GM21381 (cell line): ENCODE results near the gene GIPC2.

Experiments
- ATAC-seq: cut with Tn5 transposase; IDR thresholded peaks from one replicate; pipeline ENCODE4 v1.9.1; 2021; ENCODE audit warnings: mild to moderate bottlenecking, moderate library complexity; ENCODE audit not compliant: unreplicated experiment

GIPC2 gene

DNA sequence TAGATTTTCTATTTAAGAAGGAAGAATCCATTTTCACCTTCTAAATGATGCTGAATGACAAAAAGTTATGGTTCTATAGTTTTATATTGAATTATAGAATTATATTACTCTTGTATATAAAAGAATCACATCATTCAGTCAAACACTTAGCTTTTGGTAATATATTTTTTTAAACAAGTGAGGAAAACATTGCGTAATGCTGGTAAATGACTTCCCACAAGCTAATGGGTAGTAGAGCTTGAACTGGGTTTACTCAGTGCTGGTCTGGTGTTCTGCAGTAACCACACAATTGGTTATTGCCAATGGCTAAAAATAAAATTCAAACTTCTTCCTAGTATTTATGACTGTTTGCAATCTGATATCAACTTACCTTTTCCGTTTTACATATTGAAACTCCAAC is 10.6 kb upstream of the GIPC2 start:
- ATAC-seq = no peak

DNA sequence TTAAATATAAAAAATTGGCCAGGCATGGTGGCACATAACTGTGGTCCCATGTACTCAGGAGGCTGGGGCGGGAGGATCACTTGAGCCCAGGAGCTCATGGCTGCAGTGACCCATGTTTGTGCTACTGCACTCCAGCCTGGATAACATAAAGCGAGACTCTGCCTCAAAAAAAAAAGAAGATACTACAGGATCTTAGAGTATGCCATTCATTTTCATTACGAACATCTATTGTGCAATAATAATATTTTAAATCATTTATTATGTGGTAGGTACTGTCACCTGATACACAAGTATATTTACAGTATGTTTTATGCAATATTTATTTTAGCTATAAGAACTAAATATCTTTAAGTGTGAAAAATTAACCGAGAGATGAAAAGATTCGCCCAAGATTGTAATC is 9.3 kb upstream of the GIPC2 start:
- ATAC-seq = no peak

DNA sequence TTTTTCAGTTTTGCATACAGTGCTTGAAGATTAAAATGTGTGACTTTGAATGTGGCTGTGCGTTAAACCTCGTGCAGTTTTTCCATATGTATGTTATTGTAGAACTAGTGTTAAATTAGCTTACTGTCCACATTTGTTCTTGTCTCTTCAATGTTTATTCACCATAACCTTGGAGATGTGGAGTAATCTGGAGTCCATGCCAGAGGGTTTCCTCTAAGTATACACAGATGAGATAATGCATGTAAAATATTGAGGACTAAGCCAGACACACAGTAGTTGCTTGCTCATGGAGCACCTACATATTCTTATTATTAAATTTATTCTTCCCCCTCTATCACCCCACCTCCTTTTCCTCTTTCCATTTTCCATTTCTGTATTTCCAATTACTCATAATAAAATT is 7.7 kb upstream of the GIPC2 start:
- ATAC-seq = no peak

DNA sequence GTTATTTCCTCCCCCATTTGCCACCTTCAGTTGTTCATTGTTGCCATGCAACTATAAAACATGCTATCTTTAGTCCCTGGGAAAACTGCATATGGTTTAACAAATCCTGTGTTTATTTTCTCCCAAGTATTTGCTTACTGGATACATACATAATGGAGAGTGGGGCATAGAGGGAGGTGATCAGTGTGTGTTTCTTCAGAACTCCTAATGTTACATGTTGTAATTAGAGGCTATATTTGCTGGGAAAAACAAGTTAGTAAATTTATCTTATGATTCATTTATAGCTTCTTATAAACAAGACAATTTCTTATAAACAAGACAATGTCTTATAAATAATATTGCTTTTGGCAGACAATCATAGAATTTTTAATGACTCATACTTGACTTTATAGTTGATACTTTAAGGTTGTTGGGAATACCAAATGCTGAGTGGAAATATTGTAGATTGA is 7.3 kb upstream of the GIPC2 start:
- ATAC-seq = no peak

DNA sequence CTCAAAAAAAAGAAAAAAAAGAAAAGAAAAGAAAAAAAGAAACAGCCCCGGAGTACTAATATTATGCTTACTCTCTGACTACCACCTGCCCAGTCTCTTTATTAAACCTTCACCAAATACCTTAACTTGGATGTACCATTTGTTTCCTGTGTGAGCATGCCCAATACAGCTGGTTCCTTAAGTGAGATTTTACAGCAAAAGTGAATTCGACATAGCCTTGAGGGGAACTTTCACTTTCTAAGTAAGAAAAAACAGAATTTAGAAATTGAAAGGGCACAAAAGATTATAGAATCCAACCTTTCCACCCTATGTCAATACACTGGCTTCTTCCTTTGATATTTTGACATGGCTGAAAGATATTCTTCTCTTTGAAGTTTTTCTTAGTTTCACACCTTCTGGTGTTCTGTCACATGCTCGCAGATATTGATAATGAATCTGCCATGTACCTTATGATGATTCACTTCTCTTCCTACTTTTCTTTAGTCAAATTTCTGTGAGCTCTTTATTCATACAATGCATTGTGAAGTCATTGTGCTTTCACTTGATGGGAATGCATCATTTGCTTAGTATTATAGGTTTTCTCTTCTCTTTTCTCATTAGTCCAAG is 5.2 kb upstream of the GIPC2 start:
- no peak for ATAC-seq

DNA sequence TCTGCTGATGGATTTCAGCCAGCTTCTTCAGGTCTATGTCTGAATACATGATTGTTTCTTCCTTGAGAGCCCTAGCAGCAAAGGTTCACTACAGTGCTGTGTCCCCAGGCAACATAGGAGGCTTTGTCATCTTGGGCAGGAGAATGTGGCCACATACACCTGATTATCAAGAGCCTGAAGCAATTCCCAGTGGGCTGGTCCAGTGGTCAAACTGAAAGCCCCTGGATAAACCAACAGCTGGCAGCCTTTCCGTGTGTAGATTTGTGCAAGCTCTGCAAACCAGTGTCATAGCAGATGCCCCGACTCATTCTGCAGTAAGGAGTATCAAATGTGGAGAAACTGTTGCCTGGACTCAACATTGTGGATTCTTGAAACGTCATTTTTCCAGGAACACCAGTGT is 2.3 kb upstream of the GIPC2 start:
- no peak for ATAC-seq

DNA sequence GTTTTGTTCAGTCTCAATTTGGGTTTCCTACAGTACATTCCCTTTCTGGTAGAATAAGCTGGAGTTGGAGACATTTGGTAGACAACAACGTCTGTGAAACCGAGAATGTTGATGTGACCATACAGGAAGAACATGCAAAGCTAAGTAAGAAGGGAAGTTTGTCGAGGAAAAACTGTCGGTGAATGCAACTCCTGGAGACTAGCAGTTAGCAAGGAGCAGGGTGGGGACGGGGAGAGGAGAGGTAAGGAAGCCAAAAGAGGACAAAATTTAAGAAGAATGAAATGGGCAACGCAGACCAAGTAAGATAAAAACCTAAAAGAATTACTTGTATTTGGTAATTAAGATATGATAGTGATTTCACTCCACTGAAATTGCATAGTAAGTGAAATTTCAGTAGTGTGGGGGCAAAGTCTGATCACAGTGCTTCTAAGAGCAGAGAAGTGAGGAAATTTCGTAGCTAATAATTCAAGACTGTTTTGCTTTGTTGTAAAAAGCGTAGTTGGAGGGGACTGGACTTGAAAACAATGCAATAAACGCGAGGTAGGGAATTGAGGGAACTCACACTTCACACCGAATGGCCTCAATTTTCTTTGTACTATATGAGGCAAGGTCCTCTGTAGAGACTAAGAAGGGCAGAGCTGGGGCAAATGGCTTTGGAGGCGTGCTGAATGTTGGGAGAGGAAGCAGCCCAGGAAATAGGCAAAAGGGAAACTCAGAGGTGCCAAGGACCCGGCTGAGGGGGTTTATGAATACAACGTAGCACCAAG is 787 bp upstream of the GIPC2 start:
- no peak for ATAC-seq

DNA sequence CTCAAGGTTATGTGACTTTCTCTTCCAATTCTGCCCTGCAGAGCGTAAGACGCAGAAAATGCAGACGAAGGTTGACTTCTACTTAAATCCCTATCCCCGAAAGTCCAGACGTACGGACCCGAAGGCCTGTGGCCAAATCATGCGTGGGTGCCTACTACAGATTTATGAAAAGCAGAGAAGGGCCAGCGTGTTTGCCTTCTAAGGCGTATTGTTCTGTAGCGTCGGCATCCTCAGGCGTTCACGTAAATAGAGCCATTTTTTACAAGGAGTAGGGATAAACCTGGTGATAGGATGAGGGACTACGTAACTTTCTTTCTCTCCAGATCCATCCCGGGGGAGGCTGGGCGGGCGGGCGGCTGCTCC is 222 bp upstream of the GIPC2 start:
- ATAC-seq = no peak

DNA sequence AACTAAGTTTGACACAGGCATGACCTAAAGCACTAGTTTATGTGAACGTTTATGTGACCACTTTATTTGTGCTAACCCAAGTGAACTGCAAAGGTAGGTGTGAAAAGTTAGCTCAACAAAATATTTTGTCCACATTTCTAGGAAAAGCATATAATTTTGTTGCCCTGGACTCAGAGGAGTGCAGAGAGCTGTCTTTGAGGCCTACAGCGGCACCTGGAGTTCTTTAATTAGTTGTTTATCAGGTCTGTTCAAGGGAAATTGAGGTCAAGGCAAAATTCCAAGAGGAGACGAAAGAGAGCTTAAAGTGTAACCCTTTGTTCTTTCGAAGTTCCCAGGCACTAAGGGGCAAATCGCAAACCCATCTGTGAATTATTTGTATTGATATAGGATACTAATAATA is 1.3 kb downstream of the GIPC2 start:
- ATAC-seq = no peak

DNA sequence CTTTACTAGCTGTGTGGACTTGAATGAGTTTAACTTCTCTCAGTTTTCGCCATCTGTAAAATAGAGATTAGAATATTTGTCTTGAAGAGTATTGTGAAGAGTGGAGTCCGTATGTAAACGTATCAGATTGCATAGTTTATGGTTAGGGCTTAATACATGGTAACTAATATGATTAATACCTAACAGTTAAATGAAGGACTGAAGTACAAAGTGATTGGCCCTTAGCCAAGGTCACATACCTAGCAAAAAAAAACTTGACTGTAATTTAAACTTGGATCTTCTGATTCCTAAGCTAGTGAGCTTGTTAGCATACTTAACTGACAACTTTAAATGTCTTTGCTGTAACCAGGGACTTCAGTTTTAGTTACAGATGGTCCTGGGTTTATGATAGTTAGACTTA is 1.9 kb downstream of the GIPC2 start:
- ATAC-seq = no peak

DNA sequence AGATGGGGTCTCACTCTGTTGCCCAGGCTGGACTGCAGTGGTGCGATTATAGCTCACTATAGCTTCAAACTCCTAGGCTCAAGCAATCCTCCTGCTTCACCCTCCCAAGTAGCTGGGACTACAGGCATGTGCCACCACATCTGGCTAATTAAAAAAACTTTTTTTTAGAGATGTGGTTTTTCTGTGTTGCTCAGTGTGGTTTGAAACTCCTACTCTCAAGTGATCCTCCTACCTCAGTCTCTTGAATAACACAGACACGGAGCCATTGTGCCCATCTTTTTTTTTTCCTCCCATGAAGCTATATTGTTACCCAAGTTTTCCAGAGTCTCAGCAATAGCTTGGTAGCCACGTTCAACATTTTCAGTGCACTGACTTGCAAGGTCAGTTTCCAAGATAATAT is 2.7 kb downstream of the GIPC2 start:
- no peak for ATAC-seq

DNA sequence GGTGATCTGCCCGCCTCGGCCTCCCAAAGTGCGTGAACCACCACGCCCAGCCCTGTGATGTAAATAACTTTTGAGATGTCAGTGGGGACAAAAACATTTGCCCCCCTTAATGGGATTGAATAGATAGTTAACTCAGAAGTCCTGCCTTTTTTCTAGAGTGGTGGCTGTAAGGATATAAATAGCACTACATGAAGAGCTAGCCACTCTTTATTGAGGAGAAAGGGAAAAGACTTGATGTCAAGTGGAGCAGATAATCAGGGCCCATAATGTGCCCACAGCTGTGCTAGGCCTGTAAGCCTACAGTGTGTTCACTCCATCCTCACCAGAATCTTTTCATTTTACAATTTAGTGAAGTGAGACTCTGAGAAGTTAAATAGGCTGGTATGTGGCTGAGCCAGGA is 3.6 kb downstream of the GIPC2 start:
- ATAC-seq = no peak

DNA sequence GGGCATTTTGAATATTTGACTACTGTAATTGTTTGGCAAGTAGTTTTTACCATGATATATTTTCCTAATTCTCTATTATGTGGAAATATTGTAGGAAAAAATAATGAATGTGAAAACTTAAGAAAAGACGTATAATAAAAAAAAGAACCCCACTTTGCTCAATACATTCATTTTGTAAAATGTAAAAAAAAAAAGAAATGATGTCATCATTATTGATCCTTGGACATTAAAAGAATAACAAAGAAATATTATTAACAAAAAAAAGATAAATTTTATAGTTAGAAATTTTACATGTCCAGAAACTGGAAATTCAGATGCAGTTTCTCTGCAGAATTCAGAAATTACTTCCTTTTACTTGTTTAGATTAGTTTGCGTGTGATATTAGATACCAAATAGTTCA is 5.2 kb downstream of the GIPC2 start:
- no peak for ATAC-seq

DNA sequence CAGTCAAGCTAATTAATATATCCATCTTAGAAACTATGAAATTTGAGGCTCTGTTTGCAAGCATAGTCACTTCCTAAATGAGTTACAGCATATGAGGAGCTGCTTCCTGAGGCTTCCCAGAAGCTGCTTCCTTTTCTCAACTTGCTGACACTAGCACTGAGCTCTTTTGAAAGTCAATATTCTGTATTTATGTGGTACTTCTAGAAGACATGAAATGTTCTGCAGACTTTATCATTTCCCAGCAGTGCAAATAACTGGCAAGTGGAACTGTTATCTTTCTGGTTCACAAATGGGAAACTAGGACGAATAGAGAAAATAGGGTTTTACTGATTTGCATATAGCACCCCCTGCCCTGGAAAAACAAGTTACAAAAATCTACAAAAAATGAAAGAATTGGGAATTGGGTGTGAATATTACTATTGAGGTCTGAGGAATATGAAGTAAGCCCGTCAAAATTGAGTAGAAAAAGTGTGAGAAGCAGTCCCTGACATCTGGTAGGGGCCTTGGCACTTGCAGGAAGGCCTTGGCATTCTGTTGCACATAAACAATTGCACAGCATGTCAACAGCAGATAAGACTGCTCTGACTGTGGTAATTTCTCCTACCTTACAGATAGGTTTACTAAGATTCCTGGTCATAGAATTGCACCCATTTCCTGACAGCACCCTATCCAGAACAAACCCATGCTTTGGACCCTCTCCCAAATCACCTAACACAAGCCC is 7.1 kb downstream of the GIPC2 start:
- ATAC-seq = no peak

DNA sequence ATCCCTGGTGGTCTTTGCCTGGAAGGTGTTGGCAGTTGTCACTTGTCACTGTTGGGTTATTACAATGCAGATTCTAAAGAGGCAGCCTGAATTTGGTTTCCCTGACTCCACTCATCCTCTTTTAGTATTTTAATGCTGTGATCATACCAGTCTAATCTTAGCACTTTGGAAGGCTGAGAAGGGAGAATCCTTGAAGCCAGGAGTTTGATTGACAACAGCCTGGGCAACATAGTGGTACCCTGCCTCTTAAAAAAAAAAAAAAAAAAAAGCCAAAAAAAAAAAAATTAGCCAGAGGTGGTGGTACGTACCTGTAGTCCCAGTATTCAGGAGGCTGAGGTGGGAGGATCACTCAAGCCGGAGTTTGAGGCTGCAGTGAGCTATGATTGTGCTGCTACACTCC is 7.7 kb downstream of the GIPC2 start:
- ATAC-seq = no peak

DNA sequence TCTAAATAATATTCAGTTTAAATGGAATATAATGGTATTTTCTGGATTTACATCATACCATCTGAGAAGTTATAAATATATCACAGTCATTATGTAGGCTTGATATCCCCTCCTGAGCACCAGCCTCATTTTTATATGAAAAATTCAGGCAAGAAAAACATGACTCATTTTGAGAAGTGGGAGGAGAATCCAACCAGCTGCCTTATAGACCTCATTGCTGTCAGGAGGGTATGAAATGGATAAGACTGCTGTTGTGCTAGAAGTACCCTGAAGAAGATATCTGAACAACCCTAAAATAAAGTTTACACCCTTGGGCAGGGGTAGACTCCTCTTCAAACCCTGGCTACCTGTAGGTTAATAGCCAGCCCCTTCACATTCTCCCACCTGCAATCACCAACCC is 8.8 kb downstream of the GIPC2 start:
- no peak for ATAC-seq

DNA sequence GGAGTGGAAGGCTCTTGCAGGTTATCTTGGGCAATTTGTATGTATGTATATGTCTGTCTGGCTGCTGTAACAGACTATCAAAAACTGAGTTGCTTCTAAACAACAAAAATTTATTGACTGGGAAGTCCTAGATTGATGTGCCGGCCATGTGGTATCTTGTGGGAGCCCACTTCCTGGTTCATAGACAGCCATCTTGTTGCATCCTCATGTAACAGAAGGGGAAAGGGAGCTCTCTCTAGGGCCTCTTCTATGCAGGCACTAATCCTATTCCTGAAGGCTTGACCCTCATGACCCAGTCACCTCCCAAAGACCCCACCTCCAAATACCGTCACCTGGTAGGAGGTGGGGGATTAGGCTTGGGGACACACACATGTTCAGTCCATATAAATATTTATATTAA is 9.2 kb downstream of the GIPC2 start:
- ATAC-seq = no peak

DNA sequence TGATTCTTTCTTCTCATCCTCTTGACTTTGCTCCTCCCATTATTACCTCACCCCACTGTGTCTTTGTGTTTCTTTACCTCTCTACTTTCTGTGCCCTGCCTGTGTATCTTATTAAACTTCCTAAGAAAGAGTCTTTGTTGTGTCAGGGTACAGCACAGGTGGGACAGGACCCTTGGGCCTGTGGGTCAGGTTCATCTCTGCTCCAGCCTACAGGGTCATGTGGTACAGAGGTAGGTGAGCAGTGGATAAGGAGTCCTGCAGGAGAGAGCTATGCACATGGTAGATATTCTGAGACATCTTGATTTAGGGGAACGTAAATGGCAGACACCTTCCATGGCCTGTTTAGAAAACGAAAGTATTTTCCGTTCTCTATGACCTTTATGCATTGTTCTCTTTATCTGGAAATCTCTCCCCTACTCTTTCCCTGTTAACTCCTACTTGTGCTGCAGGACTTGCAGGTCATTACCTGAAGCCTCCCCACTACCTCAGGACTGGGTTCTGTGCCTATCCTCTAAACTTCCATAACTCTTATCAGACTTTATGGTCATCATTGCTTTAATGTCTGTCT is 9.9 kb downstream of the GIPC2 start:
- ATAC-seq = no peak

DNA sequence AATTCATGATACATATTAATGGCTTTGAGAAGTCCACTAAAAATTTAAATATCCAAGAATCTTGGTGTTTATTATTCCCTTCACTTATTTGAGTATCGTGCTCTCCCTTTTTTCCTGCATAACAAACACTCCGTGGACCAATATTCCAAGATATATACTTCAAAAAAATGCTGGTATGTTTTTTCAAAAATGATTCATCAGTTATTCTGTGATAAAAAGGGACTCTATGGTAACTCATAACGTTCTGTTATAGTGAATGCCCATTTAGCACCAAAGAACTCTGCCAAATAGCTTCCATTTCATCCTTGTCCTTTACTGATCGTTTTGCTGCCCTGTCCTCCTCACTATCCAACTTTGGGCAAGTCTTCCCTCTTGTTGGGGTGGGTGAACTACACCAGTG is 12.9 kb downstream of the GIPC2 start:
- no peak for ATAC-seq

DNA sequence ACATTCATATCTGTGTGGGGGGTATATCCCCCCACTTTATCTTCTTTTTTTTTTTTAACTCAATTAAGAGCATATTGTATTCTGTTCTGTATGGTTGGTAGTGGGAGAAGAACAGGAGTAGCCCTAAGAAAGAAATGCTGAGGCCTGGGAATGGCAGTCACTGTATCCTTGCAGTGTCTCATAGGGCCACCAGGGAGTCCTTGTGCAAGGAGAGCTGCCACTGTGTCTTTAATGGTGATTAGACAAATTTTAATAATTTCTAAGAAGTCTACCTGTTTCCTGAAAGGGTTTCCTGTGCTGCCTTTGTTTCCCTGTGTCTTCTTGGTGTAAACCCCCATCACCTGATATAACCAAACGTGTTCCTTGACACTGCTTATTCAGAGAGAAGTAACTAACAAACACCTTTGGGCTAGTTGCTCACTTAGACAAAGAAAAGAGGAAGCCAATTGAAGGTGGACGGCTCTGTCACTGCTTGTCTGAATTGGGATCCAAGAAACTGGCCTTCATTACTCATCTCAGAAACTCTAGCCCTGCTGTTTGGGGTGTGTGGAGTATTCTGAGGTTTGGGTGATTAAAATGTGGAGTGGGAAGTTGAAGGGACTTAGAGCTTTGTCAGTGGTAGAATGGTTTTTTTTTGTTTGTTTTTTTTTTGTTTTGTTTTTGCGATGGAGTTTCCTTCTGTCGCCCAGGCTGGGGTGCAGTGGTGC is 15.2 kb downstream of the GIPC2 start:
- peak; percentile 60 for ATAC-seq

DNA sequence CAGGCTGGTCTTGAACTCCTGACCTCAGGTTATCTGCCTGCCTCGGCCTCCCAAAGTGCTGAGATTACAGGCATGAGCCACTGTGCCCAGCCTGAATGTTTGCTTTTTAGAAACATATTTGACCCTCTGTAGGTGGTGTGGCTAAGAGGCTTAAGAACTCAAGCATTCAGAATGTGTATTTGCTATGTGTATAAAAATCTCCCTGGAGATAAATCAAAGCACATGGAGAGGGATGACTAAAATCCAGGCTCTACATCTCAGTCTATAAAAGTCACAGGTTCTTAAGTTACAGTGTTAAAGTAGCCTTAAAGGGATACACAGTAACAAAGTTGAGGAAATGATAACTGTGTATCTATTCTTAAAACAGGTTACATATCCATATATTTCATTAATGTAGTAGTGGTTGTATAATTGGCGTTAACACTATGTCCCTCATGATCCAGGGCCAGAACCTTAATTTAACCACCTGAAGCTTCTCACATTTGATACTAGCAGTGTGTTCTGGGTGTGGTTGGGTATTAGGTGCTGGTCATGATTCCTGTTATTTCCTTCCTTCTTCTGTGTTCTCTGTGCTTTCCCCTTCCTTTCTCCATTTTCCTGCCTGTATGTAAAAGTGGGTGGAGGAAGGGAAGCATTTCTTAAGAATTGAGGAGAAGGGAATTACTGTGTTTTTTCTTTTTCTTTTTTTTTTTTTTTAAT is 16.2 kb downstream of the GIPC2 start:
- ATAC-seq = no peak
